MM.1S (cell line): Measurements from ENCODE around the gene C9orf43.

Source experiments
- EZH2 ChIP-seq: fragments of 300-600 bp; sonication (generic); optimal IDR thresholded peaks from 2 replicates; pipeline ENCODE3; 2017; ENCODE audit warnings: low read depth, mild to moderate bottlenecking, antibody characterized with exemption, low read length, mixed read lengths
- EZH2phosphoT487 ChIP-seq: fragments of 300-600 bp; sonication (generic); IDR thresholded peaks from 2 replicates; pipeline ENCODE4 v1.6.1; 2018; ENCODE audit warnings: antibody characterized with exemption, low read length
- TF ChIP-seq, protein P1 (sequence below): fragments of 300-600 bp; sonication (generic); IDR thresholded peaks from 2 replicates; pipeline ENCODE4 v1.5.1; 2016; ENCODE audit warnings: antibody characterized with exemption, low read length, mixed read lengths

DNA sequence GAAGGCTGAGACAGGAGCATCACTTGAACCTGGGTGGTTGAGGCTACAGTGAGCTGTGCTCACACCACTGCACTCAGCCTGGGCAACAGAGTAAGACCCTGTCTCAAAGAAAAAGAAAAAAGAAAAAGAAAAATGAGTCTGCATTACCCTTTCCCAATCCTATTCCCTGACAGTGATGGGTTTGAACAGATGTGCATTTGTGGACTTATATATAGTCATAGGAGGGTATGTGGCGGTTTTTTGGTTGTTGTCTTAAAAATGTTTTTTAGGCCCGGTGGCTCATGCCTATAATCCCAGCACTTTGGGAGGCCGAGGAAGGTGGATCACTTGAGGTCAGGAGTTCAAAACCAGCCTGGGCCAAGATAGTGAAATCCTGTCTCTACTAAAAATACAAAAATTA, 47.2 kb upstream of the C9orf43 start:
- TF ChIP-seq, protein P1, sequence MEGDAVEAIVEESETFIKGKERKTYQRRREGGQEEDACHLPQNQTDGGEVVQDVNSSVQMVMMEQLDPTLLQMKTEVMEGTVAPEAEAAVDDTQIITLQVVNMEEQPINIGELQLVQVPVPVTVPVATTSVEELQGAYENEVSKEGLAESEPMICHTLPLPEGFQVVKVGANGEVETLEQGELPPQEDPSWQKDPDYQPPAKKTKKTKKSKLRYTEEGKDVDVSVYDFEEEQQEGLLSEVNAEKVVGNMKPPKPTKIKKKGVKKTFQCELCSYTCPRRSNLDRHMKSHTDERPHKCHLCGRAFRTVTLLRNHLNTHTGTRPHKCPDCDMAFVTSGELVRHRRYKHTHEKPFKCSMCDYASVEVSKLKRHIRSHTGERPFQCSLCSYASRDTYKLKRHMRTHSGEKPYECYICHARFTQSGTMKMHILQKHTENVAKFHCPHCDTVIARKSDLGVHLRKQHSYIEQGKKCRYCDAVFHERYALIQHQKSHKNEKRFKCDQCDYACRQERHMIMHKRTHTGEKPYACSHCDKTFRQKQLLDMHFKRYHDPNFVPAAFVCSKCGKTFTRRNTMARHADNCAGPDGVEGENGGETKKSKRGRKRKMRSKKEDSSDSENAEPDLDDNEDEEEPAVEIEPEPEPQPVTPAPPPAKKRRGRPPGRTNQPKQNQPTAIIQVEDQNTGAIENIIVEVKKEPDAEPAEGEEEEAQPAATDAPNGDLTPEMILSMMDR: no peak
- TF ChIP-seq EZH2phosphoT487: no peak
- no peak for TF ChIP-seq EZH2
